Nephron progenitor cell (in vitro differentiated cells): Measurements from ENCODE around the gene CRNKL1.

ENCODE experiments used
- DNase-seq: peaks from one replicate; pipeline ENCODE4 v3.0.0; 2021
- H3K27ac Mint-ChIP-seq: 2 replicates; pipeline ENCODE4 v1.8.0; 2021; ENCODE audit warnings: mild to moderate bottlenecking, moderate library complexity, mixed read lengths
- H3K27me3 Mint-ChIP-seq: 2 replicates; pipeline ENCODE4 v1.8.0; 2021; ENCODE audit warnings: mild to moderate bottlenecking, low read depth, mixed read lengths; ENCODE audit not compliant: poor library complexity
- H3K36me3 Mint-ChIP-seq: 2 replicates; pipeline ENCODE4 v1.8.0; 2021; ENCODE audit warnings: low read depth, mixed read lengths
- H3K4me1 Mint-ChIP-seq: 2 replicates; pipeline ENCODE4 v1.8.0; 2021; ENCODE audit warnings: mixed read lengths
- H3K4me3 Mint-ChIP-seq: 2 replicates; pipeline ENCODE4 v1.8.0; 2021; ENCODE audit warnings: mild to moderate bottlenecking, moderate library complexity, mixed read lengths
- H3K9me3 Mint-ChIP-seq: 2 replicates; pipeline ENCODE4 v1.8.0; 2021; ENCODE audit warnings: mild to moderate bottlenecking, moderate library complexity, mixed read lengths
- TF ChIP-seq, protein P1 (sequence below): fragments of 200-600 bp; sonication (generic); IDR thresholded peaks from 2 replicates; pipeline ENCODE4 v1.5.0; 2021; ENCODE audit warnings: antibody characterized with exemption

The CRNKL1 gene

DNA sequence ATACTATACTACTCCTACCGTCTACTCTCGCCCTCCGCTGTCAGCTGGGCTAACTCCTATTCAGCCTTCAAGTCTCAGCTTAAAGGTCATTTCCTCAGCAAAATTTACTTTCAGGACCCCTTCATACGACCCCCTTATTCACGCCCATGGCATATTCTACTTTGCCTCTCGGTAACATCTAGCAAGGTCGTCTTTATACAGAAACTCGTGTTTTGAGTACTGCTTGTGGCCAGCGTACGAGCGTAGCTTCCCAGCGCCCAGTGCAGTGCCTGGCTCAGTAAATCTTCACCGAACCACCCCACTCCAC, 546 bp downstream of the CRNKL1 start:
- no peak for DNase-seq
- peaks cover 16% of the 10 kb centered on the region for H3K27me3 Mint-ChIP-seq
- TF ChIP-seq, protein P1, sequence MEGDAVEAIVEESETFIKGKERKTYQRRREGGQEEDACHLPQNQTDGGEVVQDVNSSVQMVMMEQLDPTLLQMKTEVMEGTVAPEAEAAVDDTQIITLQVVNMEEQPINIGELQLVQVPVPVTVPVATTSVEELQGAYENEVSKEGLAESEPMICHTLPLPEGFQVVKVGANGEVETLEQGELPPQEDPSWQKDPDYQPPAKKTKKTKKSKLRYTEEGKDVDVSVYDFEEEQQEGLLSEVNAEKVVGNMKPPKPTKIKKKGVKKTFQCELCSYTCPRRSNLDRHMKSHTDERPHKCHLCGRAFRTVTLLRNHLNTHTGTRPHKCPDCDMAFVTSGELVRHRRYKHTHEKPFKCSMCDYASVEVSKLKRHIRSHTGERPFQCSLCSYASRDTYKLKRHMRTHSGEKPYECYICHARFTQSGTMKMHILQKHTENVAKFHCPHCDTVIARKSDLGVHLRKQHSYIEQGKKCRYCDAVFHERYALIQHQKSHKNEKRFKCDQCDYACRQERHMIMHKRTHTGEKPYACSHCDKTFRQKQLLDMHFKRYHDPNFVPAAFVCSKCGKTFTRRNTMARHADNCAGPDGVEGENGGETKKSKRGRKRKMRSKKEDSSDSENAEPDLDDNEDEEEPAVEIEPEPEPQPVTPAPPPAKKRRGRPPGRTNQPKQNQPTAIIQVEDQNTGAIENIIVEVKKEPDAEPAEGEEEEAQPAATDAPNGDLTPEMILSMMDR = no peak
- H3K36me3 Mint-ChIP-seq = peaks cover 31% of the 10 kb centered on the region
- H3K9me3 Mint-ChIP-seq = no peaks in the 10 kb centered on the region
- peaks cover 15% of the 10 kb centered on the region for H3K4me1 Mint-ChIP-seq
- peak overlapping the region; percentile 99 for H3K27ac Mint-ChIP-seq
- H3K4me3 Mint-ChIP-seq = peak overlapping the region; percentile 100

DNA sequence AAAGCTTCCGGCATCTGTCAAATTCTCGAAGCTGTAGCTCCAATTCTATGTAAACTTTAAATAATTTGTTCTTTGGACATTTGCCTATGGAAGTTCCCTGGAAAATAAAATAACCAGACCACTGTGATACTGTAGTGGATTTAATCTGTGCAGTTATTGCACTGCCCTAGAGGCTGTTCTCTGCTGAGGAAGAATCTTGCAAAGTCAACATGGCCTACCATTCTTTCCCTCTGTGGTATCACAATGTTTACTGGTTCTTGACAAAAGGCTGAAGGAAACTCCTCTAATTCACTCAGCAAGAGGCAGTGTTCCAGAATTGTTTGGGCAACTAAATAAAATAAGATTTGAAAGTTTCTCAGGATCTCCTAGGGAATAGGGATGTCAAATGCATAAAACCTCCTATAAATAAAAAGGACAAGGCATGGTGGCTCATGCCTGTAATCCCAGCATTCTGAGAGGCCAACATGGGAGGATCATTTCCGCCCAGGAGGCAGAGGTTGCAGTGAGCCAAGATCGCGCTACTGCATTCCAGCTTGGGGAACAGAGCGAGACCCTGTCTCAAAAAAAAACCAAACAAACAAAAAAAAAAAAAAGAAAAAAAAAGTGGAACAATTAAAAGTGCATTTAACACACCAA, 12.4 kb downstream of the CRNKL1 start:
- TF ChIP-seq, protein P1 = no peak
- Mint-ChIP-seq H3K4me3 (no peak overlapping the region), H3K36me3 (peaks cover 73% of the 10 kb centered on the region), H3K27ac (no peak overlapping the region), H3K27me3 (no peaks in the 10 kb centered on the region), H3K9me3 (no peaks in the 10 kb centered on the region), H3K4me1 (no peaks in the 10 kb centered on the region)
- DNase-seq = no peak

DNA sequence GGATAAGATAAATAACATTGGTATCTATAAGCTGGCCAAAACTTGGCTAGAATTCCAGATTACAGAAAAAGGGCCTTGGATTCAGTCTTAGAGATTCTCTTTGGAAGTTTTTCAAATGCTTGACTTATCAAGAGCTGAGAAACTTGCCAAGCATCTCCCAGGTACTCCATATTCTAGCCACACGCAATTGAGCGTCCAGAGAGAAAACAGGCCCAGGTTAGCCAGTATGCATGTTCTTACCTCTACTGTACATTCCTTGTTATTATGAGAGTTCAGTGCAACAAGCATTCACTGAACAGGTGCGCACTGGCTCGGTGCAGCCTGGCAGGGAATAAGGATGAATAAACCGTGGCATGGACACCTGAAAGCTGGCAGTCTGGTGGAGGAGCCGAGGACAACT, 13.7 kb downstream of the CRNKL1 start:
- TF ChIP-seq, protein P1 = no peak
- Mint-ChIP-seq H3K4me3 (no peak overlapping the region), H3K27ac (no peak overlapping the region), H3K4me1 (no peaks in the 10 kb centered on the region), H3K27me3 (no peaks in the 10 kb centered on the region), H3K36me3 (peaks cover 61% of the 10 kb centered on the region), H3K9me3 (no peaks in the 10 kb centered on the region)
- DNase-seq = no peak

DNA sequence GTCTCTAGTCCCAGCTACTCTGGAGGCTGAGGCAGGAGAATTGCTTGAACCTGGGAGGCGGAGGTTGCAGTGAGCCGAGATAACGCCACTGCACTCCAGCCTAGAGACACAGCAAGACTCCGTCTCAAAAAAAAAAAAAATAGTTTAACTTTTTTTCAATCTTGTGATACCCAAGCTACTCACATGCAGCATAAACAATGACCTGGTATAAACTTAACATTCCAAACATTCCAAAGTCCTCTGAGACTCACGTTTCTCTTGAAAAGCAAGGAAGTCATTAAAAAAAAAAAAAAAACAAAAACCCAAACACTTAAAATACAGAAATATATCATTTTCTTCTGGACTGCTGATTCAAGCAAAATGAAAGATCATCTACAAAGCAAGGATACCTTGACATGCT, 14.3 kb downstream of the CRNKL1 start:
- H3K27me3 Mint-ChIP-seq = no peaks in the 10 kb centered on the region
- TF ChIP-seq, protein P1 = no peak
- H3K4me1 Mint-ChIP-seq = no peaks in the 10 kb centered on the region
- no peaks in the 10 kb centered on the region for H3K9me3 Mint-ChIP-seq
- H3K4me3 Mint-ChIP-seq = no peak overlapping the region
- H3K27ac Mint-ChIP-seq = no peak overlapping the region
- DNase-seq = no peak
- peaks cover 56% of the 10 kb centered on the region for H3K36me3 Mint-ChIP-seq

DNA sequence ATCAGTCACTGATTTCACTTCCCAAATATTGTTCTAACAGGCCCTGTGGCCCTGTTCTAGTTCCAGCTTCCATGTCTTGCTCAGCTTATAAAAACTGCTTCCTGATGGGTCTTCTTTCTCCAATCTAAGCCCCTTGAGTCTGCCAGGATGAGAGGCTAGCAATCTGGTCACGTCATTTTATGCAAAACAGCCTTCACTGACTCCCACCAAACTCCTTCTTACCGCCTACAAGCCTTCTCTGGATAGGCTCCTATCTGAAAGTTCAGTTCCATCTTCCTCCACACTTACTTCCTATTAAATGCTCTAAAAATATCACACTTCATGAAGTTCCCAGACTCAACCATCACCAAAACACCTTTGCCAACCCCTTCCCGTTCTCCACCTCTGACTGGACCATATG, 15.5 kb downstream of the CRNKL1 start:
- H3K27ac Mint-ChIP-seq = peak overlapping the region; percentile 26
- H3K4me1 Mint-ChIP-seq = no peaks in the 10 kb centered on the region
- H3K36me3 Mint-ChIP-seq = peaks cover 47% of the 10 kb centered on the region
- H3K9me3 Mint-ChIP-seq = no peaks in the 10 kb centered on the region
- TF ChIP-seq, protein P1 = no peak
- no peak for DNase-seq
- no peak overlapping the region for H3K4me3 Mint-ChIP-seq
- H3K27me3 Mint-ChIP-seq = no peaks in the 10 kb centered on the region

DNA sequence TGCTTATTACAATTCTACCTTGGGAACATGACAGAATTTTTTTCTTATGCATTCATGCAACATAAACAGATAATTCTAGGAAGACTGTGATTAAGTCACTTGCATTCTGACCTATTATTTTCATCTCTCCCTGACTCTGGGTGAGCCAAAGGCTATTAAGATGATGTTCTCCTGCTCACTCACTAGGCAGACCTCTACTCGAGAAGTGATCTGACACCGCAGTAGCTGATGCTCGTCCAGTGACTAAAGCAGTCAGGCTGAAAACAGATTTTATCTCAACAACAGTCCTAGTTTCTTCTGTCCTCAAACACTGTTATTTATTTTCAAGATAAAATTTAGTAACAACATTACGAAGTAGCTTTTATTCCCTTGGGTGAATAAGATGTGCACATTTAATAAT, 17.8 kb downstream of the CRNKL1 start:
- DNase-seq = no peak
- peaks cover 43% of the 10 kb centered on the region for H3K36me3 Mint-ChIP-seq
- no peaks in the 10 kb centered on the region for H3K9me3 Mint-ChIP-seq
- H3K27me3 Mint-ChIP-seq = no peaks in the 10 kb centered on the region
- peak overlapping the region; percentile 32 for H3K27ac Mint-ChIP-seq
- no peaks in the 10 kb centered on the region for H3K4me1 Mint-ChIP-seq
- TF ChIP-seq, protein P1 = no peak
- no peak overlapping the region for H3K4me3 Mint-ChIP-seq
